ENCODE data around the gene APPBP2.
"Not testable (repeated sequence)": the region's sequence is repeated elsewhere in the genome, so short reads cannot be mapped to it uniquely, and the experiment has no call there.

APPBP2 gene

DNA sequence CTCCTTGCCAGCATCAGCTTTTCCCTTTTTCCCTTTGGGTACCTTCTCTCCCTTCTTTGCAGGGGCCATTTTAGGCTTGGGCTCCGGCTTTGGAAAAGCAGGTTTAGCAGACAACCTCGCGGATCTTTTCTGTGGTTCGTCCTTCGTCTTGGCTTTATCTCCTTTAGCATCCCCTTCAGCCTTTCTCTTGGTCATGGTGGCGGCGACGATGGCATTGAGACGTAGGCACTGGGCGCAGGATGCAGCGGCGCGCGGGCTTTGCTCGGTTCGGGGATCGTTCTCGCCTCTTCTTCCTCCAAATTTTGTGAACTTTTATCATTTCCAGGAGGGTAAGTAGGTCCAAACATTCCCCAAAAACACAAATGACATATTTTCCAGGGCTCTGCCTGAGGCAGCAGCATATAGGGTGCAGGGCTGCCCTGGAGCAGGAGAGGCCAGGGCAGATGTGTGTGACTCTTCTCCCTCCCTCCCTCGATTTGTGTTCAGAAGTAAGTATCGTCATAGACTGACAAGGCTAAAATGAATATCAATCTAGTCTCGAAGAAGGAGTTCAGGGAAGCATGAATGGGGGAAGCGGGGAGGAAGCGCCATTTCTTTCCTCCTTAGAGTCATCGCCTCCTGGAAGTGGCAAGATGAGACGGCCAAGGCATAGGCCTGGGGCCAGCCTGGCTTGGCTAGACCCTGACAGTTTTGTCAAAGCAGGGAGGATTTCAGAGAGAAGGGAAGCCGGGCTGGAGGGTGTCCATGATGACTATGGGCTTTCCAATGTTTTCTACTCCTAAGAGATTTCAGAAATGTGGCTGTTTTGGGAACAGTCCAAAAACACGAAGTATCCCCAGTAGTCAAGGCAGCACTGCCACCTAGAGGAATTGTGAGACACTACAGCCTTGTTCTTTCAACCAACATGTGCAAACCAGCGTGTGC, 90.5 kb downstream of the APPBP2 start:
- DNase-seq (ENCODE audit: low read depth), result peak; percentile 84

DNA sequence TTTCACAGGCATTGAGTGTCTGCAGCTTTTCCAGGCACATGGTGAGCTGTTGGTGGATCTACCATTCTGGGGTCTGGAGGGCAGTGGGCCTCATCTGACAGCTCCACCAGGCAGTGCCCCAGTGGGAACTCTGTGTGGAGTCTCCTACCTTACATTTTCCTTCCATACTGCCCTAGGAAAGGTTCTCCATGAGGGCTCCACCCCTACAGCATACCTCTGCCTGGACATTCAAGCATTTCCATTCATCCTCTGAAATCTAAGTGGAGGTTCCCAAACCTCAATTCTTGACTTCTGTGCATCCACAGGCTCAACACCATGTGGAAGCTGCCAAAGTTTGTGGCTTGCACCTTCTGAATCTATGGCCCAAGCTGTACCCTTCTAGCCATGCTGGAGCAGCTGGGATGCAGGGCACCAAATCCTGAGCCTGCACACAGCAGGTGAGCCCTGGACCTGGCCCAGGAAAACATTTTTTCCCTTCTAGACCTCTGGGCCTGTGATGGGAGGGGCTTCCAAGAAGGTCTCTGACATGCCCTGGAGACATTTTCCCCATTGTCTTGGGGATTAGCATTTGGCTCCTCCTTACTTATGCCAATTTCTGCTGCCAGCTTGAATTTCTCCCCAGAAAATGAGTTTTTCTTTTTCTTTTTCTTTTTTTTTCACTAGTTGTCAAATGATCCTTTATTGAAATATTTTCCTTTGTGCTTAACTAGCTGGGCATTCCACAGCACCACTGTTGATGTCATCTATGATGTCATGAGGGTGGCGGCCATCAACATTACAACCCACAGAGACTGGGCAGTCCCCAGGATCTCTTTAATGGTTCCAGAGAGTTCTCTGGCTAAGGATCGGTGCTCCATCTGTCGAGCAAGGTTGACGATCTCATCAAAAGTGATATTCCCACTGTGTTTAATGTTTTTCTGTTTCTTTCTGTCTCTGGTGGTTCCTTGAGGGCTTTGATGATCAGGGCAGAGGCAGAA, 92.7 kb downstream of the APPBP2 start:
- not testable (repeated sequence) for DNase-seq (ENCODE audit: low read depth)

DNA sequence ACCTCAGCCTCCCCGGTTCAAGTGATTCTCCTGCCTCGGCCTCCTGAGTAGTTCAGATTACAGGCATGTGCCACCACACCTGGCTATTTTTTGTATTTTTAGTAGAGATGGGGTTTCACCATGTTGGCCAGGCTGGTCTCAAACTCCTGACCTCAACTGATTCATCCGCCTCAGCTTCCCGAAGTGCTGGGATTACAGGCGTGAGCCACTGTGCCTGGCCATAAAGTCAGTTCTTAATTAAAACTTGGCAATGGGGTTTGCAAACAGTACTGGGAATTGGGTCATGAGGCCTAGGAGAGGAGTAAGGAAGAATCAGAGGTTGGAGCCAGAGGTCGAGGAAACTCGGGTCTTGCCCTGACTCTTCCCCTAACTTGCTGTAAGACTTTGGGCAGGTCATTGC, 95.5 kb downstream of the APPBP2 start:
- not testable (repeated sequence) for DNase-seq (ENCODE audit: low read depth)

DNA sequence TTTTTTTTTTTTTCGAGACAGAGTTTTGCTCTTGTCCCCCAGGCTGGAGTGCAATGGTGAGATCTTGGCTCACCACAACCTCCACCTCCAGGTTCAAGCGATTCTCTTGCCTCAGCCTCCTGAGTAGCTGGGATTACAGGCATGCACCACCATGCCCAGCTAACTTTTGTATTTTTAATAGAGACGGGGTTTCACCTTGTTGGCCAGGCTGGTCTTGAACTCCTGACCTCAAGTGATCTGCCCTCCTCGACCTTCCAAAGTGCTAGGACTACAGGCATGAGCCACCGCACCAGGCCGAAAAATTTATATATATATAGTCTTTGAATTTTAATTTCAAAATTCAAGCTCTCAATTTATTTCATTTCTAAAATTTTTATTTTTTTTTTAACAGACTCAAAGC, 97.6 kb downstream of the APPBP2 start:
- not testable (repeated sequence) for DNase-seq (ENCODE audit: low read depth)

DNA sequence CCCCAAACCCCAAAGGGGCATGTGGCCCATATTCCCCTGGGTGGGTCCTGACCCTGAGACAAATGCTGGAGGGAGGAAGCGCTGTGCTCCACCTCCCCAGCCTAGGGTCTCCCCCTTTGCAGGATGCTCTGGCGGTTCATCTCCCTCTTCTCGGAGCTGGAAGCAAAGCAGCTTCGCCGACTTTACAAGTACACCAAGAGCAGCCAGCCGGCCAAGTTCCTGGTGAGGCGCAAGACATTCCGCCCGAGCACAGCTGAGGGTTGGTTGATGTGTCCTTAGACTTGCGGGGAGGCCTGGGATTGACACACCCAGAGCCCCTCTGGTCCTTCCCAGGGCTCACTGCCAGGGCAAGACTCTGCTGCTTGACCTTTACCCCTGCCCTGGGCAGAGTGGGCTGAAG, 99.4 kb downstream of the APPBP2 start:
- DNase-seq (ENCODE audit: low read depth), result no peak

DNA sequence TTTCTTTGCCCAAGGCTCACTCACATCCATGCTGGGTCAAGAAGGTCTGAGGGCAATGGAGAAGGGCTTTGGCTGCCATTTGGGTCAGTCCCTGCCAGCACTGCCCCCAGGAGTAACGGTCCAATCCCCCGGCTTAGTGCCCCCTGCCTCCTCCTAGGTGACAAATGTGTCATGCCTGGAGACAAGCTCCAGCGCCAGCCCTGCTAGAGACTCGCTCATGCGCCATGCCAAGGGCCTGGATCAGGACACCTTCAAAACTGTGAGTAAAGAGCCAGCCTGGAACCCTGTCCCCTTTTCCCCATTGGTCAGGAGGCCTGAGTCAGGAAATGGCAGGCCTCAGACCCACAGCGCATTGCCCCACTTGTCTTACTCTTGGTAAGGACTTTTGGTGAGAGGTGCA, 100.4 kb downstream of the APPBP2 start:
- DNase-seq (ENCODE audit: low read depth), result no peak

DNA sequence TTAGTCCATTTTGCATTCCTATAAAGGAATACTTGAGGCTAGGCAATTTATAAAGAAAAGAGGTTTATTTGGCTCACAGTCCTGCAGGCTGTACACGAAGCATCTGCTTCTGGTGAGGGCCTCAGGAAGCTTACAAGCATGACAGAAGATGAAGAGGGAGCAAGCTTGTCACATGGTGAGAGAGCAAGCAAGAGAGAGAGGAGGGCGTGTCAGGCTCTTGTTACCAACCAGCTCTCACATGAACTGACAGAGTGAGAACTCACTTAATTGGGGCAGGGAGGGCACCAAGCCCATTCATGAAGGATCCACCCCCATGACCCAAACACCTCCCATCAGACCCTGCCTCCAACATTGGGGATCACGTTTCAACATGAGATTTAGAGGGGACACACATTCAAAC, 102.2 kb downstream of the APPBP2 start:
- no peak for DNase-seq (ENCODE audit: low read depth)

DNA sequence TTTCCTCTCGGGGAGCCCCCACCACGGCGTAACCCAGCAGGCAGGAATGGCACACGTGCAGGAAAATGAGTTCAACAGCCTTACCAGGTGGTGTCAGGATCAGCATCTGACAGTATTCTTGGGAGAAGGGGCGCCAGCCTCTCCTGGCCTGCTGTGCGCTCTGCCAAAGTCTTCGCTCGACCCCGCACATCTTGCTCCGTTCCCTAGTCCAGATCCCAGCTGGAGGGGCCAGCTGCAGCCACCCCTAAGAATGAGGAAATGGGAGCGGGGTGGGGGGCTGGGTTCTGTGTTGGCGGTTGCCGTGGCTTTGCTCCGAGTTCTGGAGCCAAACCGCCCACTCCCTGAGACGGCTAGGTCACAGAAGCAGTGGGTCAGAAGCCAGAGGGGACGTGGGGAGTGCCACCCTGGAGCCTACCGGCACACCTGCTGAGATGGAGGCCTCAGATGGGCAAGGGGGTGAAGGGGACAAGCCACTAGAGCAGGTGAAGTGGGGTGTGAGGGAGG, 103.8 kb downstream of the APPBP2 start, which contains the start of gene CHCT1:
TSS of gene CHCT1 (plus strand) at position 328 of the 504 bp plus-strand sequence. CDS start at position 432, 104 bp downstream.
- DNase-seq (ENCODE audit: low read depth), result no peak

DNA sequence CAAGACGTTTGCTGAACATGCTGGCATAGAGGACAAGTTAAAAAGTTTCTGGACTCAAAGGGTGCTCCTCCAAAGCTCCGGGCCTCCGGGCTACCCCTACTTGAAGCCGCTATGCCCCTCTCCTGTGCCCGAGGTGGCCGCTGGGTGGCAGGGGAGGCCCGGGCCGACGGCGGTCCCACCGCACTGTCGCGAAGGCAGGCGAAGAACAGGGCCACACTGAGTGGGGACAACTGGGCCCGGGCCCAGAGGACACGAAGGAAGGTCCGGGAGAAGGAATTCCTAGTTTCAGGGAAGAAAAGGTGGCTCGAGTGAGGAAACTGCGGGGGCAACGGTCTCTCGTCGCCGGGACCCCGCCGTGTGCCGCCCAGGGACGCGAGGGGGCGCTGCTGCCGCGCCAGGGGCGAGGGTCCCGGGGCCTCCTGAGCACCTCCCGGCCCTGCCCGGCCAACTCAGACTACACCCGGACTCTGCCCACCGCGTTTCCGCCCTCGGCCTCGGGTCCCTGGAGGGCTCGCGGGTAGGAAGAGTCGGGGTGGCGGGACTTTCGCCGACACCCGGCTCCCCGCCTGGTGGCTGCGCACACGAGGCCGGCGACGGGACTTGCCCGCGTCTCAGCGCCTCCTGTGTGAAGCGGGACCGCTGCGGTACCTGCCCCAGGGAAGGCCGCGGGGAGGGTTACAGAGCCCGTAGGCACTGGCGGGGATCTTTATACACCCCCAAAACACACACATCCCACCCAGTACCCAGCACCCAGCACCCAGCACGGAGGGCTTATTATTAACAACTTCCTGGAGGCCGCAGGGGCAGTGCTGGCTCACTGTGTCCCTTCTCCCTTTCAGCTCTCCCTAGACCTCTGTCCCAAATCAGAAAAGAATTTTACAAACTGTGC, 104.5 kb downstream of the APPBP2 start:
- DNase-seq (ENCODE audit: low read depth), result no peak

DNA sequence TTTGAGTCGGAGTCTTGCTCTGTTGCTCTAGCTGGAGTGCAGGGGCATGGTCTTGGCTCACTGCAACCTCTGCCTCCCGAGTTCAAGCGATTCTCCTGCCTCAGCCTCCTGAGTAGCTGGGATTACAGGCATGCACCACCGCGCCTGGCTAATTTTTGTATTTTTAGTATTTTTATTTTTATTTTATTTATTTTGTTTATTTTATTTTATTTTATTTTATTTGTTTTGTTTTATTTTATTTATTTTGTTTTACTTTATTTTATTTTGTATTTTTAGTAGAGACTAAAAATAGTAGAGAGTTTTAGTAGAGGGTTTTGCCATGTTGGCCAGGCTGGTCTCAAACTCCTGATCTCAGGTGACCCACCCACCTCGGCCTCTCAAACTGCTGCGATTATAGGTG, 106.2 kb downstream of the APPBP2 start:
- not testable (repeated sequence) for DNase-seq (ENCODE audit: low read depth)

DNA sequence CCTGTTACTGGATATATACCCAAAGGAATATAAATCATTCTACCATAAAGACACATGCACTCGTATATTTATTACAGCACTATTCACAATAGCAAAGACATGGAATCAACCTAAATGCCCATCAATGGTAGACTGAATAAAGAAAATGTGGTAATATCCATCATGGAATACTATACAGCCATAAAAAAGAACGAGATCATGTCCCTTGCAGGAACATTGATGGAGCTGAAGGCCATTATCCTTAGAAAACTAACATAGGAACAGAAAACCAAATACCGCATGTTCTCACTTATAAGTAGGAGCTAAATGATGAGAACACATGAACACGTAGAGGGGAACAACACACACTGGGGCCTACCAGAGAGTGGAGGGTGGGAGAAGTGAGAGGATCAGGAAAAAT, 107.0 kb downstream of the APPBP2 start:
- not testable (repeated sequence) for DNase-seq (ENCODE audit: low read depth)

DNA sequence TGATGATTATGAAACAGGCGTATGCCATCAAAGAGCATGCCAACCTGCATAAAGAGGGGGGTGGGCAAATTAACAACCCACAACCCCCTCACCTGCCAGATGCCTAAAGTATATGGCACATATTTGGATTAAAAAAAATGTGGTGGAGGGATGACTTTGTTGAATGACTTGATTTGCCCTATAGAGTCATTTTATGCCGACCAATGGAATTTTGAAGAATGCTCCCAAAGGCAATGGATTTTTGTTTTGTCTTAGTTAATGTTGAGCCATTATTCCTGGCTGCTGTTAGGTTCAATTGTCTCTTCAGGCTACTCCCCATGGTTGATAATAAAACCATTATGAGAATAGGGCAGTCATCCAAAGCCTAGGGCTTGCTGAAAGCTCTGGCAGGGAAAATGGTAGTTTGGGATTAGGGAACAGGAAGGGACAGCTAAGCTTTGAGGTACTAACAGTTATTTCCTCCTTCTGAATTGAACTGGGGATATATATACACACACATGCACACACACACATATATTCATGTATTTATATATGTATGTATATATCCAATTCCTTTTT, 109.6 kb downstream of the APPBP2 start:
- no peak for DNase-seq (ENCODE audit: low read depth)

DNA sequence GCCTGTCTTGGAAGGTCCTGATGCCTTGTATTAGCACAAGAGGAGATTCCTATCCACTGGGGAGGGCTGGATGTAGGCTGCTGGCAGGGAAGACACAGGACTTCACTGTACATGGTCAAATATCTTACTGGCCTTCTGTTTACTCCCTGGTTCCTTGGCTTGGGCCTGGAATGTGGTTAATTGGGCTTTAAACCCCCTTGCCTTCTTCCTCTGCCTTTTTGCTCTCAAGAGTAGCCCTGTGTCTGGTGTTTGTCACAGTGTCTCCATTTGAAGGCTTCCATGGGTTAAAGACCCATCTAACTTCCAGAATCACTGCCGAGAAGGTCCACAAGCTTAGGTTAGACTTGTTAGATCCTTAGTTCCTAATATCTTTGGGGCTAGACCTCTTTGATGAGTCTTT, 110.9 kb downstream of the APPBP2 start:
- no peak for DNase-seq (ENCODE audit: low read depth)

DNA sequence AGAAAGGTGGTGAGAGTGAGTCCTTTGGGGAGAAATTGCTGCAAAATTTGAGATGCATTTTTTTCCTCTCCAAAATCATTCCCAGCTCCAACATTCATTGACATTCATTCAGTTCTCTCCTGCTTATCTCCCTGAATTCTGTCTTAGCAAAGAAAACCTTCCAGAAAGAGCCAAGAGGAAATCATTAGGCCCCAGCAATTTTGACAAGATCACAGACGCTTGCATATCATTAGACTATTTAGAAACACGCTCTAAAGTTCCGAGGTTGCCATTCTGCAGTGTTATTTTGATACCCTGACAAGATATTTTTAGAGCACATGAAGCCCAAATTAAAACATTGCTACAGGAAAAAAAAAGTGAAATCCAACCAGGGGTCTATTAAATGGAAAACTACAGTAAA, 113.3 kb downstream of the APPBP2 start:
- DNase-seq (ENCODE audit: low read depth), result no peak

DNA sequence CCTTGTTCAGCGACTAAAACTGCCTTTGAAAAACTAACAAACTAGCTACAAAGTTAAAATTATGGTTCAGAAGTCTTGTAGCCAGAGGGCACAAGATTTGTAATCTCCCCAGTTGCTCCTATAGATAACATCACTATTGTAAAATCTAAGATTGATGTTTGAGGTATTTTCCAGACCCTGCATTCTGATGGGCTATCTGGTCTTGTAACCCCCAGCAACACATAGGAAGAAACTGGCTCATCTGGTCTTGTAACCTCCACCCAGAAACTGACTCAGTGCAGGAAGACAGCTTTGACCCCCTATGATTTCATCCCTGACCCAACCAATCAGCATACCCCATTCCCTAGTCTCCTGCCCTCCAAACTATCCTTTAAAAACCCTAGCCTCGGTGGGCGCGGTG, 116.0 kb downstream of the APPBP2 start:
- no peak for DNase-seq (ENCODE audit: low read depth)

DNA sequence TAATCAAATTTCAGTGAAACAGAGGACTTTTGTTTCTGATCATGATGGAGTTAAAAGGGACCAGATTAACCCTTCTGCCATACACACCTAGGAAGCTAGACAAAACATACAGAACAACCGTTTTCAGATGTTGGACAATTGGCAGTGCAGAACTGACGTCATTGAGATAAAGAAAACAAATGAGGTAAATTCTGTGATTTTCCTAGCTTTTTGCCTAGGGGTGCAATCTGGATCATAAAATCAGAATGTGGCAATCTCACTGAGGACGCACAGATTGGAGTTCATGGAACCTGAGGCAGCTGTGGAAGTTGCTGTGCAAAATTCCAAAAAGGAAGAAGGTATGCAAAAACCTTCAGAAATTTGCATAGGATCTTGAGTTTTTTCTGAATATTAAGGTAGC, 119.2 kb downstream of the APPBP2 start:
- no peak for DNase-seq (ENCODE audit: low read depth)

DNA sequence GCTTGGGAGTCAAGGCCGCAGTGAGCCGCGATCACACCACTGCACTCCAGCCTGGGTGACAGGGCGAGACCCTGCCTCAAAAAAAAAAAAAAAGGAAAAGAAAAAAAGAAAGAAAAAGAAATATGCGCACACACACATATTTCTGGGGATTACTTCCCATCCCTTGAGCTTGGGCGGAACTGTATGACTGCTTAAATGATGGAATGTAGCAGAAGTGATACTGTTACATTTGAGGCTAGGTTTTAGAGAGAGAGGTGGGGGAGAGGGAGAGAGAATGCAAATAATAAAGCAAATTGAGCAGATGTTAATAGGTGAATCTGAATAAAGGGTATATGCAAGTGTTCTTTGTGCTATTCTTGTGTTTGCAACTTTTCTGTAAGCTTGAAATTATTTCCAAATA, 122.1 kb downstream of the APPBP2 start:
- no peak for DNase-seq (ENCODE audit: low read depth)

DNA sequence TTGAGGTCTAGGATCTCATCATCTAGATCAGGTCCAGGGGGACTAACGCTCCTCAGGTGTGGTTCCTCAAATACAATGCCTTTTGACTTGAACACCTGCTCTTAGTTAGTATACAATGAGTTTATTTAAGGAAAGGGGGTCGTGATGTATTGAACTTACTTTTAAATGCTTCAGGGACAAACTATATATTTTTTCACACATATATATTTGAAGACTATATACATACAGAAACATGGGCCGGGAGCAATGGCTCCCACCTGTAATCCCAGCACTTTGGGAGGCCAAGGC, 122.6 kb downstream of the APPBP2 start:
- no peak for DNase-seq (ENCODE audit: low read depth)

DNA sequence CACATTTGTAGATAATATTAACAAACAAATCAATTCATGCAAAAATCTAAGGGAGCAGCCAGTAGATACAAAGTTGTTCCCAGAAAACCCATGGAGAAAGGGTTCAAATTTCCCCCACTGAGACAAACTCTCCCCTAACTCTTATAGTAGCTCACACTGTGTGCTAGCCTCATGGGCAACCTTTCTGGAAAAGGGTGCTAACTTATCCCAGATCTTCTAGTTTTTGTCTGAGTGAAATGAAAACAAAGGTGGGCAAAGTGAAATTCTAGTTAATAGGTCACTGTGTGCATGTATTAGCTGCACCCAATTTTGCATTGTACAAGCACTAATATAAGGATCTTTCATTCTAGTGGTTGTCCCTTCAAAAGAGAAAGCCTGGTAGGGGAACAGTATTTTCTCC, 124.2 kb downstream of the APPBP2 start:
- no peak for DNase-seq (ENCODE audit: low read depth)

DNA sequence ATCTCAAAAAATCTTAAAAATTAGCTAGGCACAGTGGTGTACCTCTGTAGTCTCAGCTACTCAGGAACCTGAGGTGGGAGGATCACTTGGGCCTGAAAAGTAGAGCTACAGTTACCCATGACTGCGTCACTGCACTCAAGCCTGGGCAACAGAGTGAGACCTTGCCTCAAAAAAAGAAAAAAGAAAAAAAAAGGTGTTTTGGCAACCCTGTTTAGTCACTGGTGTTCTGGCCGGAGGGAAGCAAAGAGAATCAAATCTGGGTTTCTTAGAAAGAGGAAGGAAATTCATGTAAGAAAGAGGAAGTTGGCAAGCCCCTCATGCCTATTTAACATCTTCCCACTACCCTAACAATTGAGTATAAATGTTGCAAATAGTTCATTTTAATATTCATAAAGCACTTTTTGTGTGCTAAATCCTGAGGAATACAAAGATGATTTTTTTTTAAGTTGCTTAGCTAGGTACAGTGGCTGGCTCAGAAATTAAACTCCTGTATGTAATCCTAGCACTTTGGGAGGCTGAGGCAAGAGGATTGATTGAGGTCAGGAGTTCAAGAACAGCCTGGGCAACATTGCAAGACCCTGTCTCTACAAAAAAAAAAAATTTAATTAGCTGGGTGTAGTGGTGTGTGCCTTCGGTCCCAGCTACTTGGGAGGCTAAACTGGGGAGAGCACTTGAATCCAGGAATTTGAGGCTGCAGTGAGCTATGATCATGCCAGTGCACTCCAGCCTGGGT, 127.6 kb downstream of the APPBP2 start:
- DNase-seq (ENCODE audit: low read depth), result no peak

DNA sequence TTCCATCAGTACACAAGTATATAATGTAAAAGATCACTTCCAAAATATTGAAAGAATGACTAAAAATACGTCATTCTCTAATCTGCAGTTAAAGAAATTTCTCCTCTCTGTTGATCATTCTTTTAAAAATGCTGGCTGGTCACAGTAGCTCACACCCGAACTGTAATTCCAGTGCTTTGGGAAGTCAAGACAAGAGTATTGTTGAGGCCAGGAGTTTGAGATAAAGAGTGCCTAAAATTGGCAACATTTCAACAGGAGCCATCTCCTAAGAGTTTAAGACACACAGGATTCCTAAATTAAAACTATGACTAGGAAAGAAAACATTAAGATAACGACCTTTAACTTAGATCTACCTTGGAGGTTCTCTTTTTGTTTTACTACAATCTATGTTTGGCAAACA, 129.6 kb downstream of the APPBP2 start:
- DNase-seq (ENCODE audit: low read depth), result no peak

All from stromal cell of bone marrow (primary cell).